HG03521 (cell line): ENCODE data around the gene GZF1.

Experiments used
- ATAC-seq: cut with Tn5 transposase; IDR thresholded peaks from one replicate; pipeline ENCODE4 v1.9.1; 2021; ENCODE audit warnings: mild to moderate bottlenecking, moderate library complexity; ENCODE audit not compliant: unreplicated experiment

The GZF1 gene

GRCh38 chr20:23368316-23369071 lies 6.5 kb downstream of the GZF1 start:
- ATAC-seq, result no peak

- no peak for ATAC-seq
These were observed 7.3 kb downstream of the GZF1 start for GRCh38 chr20:23369072-23369823.

- no peak for ATAC-seq
These were observed 8.3 kb downstream of the GZF1 start for GRCh38 chr20:23370274-23370673.

GRCh38 chr20:23370873-23371272 lies 8.9 kb downstream of the GZF1 start:
- ATAC-seq, result no peak

GRCh38 chr20:23371496-23371895 lies 9.5 kb downstream of the GZF1 start:
- no peak for ATAC-seq

GRCh38 chr20:23374441-23374840 lies 12.5 kb downstream of the GZF1 start:
- no peak for ATAC-seq

GRCh38 chr20:23375827-23376226 lies 13.8 kb downstream of the GZF1 start:
- ATAC-seq, result no peak

- ATAC-seq, result no peak
These were observed 17.8 kb downstream of the GZF1 start for GRCh38 chr20:23379772-23380171.

GRCh38 chr20:23381876-23382275 lies 19.9 kb downstream of the GZF1 start:
- no peak for ATAC-seq

GRCh38 chr20:23386304-23387117 lies 24.5 kb downstream of the GZF1 start:
- no peak for ATAC-seq

GRCh38 chr20:23387118-23387443 lies 25.1 kb downstream of the GZF1 start:
- no peak for ATAC-seq

- ATAC-seq, result no peak
These were observed 28.3 kb downstream of the GZF1 start for GRCh38 chr20:23390091-23390774.

GRCh38 chr20:23391707-23392310 lies 29.8 kb downstream of the GZF1 start:
- ATAC-seq, result no peak

- no peak for ATAC-seq
These were observed 32.2 kb downstream of the GZF1 start for GRCh38 chr20:23393996-23394775.

- ATAC-seq, result no peak
These were observed 35.1 kb downstream of the GZF1 start for GRCh38 chr20:23396950-23397627.

- no peak for ATAC-seq
These were observed 36.0 kb downstream of the GZF1 start for GRCh38 chr20:23397961-23398360.

- peak; percentile 84 for ATAC-seq
These were observed 37.7 kb downstream of the GZF1 start for GRCh38 chr20:23399568-23400241.

- ATAC-seq, result no peak
These were observed 39.1 kb downstream of the GZF1 start for GRCh38 chr20:23401051-23401450.

- ATAC-seq, result no peak
These were observed 41.8 kb downstream of the GZF1 start for GRCh38 chr20:23403751-23404150.
